GM21786 (cell line): ENCODE results near the gene IL17RE.

Experiments used
- ATAC-seq: cut with Tn5 transposase; IDR thresholded peaks from one replicate; pipeline ENCODE4 v1.9.1; 2021; ENCODE audit not compliant: unreplicated experiment

The IL17RE gene

DNA sequence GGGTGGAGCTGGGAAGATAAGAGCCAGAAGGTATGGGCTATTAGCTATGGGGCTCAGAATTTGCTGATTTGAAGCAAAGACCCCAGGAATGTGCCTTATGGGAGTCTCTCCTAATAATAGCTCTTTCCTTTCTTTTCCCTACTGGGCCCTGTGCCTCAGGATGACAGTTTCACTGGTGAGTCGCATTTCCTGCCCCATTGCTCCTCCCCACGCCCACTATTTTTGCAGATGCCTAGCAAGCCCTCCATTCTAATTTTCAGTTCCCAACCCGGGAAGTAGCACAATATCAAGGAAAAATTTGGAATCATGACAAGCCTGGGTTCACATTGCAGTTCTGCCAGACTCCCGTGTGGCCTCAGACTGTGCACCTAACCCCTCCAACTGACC lies 583 bp downstream of the IL17RE start:
- no peak for ATAC-seq

GRCh38 chr3:9903904-9904303 lies 1.3 kb downstream of the IL17RE start:
- no peak for ATAC-seq

DNA sequence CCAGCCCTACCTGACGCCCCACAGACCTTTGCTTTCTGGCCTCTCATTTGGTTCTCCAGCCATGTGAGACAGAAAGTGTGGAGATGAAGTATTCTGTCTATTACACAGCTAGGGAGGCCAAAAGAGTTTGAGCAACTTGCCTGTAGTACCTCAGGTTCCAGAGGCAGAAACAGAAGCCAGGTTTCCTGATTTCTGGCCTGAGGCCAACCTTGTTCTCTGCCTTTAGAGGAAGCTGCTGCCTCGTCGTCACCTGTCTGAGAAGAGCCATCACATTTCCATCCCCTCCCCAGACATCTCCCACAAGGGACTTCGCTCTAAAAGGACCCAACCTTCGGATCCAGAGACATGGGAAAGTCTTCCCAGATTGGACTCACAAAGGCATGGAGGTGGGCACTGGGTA lies 3.8 kb downstream of the IL17RE start:
- no peak for ATAC-seq

GRCh38 chr3:9908286-9908685 lies 5.6 kb downstream of the IL17RE start:
- no peak for ATAC-seq

DNA sequence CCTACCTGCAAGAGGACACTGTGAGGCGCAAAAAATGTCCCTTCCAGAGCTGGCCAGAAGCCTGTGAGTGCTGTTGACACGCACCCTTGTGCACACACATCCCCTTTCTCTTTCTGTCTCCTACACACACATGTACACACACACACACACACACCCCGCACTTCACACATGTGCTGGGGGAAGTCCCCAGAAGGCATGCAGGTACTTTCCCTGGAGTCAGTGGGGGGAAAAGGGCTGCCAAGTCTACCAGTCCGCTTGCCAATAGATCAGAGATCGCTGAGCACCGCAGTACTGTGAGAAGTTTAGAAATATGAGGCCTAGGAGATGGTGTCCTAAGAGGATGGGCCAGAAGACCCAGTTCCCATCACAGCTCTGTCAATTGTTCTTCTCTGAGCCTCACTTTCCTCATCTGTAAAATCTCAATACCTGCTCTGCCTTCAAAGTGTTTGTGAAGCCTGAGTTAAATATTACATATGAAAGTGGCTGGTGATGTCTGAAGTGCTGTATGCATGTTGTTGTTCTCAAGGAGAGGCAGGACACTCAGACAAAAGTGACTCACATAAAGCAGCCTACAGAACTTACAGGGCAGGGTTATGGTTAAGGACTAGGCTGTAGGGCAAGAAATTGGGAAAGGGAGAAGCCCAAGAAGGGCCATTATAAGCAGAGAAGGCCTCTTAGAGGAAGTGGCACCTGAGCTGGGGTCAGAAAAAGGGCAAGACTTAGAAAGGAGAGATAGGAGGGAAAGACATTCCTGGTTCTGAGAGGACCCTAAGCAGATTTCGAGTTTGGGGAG lies 6.8 kb downstream of the IL17RE start:
- no peak for ATAC-seq

GRCh38 chr3:9911863-9912262 lies 9.2 kb downstream of the IL17RE start:
- no peak for ATAC-seq

DNA sequence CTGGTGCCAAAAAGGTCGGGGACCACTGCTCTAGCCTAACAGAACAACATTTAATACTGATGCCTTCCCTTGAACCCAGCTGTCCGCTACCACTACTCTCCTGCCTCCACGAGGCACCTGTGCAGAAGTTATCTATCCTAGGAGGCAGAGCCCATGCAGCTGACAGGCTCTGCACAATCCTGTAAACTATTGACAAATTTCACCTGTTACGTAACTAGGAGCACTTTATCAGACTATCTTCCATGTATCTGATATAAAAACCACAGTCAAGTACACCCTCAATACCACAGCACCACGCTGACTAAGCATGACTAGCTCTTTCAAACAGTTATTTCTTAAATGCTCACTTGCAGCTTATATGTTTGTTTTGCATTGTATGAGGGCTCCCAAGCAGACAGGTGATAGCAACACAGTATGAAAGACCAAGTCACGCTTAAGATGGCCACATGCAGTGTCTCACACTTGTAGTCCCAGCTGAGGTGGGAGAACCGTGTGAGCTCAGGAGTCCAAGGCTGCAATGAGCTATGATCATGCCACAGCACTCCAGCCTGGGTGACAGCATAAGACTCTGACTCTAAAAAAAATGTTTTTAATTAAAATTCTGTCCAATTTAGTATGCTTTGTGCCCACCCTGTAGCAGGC lies 9.8 kb downstream of the IL17RE start:
- no peak for ATAC-seq

DNA sequence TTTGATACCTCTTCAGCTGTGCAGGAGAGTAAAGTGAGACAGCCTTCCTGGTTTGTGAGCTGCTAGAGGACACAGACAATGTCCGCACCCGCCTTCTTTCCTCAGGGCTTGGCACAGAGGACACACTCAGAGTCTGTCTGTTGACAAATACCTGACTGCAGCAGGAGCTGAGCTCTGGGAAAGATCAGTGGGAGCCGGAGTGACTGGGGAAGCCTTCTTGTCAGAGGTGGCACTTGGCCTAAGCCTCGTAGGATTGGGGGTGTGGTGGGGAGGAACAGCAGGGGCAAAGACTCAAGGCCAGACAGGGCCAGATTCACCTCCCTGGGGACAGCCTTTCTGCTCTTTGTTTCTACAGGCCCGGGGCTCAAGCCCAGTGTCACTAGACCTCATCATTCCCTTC lies 11.0 kb downstream of the IL17RE start:
- ATAC-seq = no peak

GRCh38 chr3:9914011-9914410 lies 11.4 kb downstream of the IL17RE start:
- ATAC-seq = no peak

- no peak for ATAC-seq
Observed at GRCh38 chr3:9914559-9915253, 12.1 kb downstream of the IL17RE start.

DNA sequence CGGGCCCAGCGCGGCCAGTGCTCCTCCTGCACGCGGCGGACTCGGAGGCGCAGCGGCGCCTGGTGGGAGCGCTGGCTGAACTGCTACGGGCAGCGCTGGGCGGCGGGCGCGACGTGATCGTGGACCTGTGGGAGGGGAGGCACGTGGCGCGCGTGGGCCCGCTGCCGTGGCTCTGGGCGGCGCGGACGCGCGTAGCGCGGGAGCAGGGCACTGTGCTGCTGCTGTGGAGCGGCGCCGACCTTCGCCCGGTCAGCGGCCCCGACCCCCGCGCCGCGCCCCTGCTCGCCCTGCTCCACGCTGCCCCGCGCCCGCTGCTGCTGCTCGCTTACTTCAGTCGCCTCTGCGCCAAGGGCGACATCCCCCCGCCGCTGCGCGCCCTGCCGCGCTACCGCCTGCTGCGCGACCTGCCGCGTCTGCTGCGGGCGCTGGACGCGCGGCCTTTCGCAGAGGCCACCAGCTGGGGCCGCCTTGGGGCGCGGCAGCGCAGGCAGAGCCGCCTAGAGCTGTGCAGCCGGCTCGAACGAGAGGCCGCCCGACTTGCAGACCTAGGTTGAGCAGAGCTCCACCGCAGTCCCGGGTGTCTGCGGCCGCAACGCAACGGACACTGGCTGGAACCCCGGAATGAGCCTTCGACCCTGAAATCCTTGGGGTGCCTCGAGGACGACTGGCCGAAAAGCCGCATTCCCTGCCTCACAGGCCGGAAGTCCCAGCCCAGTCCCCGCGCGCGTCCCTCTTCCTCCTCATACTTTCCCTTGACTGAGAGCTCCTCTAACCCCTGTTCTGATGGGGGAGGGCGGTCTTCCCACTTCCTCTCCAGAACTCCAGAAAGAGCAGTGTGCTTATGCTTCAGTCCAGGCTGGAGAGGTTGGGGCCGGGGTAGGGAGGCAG lies 12.8 kb downstream of the IL17RE start:
- ATAC-seq = no peak

DNA sequence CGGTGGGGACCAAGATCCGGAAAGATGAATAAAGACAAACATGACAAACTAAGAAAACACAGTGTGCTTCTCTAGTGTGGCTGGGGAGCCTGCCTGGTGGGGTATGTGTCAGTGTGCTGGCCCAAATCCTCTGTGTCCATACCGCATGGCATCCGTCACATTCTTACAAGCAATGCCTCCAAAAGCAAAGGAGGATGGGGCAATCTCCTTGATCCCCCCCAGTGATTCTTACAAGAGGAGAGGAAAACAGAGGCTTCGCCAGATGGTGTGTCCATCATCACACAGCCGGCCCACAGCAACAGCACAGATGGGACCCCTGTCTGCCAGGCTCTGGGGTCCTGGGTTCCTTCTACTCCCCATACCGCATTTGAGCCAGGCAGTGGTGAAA lies 13.7 kb downstream of the IL17RE start:
- ATAC-seq = no peak

- no peak for ATAC-seq
Observed at GRCh38 chr3:9916734-9917680, 14.4 kb downstream of the IL17RE start, which contains the start of gene IL17RC. Gene IL17RC (plus strand): TSS chr3:9917098. CDS start chr3:9917316, 218 bp downstream.

DNA sequence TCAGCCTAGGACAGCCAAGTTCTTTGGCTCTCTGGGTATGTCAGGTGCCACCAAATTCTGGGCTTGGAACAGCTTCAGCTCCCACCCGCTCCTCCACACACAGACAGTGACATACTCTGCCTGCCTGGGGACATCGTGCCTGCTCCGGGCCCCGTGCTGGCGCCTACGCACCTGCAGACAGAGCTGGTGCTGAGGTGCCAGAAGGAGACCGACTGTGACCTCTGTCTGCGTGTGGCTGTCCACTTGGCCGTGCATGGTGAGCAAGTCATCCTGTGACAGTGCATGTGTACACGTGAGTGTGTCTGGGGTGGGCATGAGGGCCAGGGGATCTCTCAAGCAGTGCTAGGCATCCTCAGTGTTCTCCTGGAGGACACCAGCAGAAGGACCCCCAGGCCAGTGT lies 15.2 kb downstream of the IL17RE start:
- no peak for ATAC-seq

DNA sequence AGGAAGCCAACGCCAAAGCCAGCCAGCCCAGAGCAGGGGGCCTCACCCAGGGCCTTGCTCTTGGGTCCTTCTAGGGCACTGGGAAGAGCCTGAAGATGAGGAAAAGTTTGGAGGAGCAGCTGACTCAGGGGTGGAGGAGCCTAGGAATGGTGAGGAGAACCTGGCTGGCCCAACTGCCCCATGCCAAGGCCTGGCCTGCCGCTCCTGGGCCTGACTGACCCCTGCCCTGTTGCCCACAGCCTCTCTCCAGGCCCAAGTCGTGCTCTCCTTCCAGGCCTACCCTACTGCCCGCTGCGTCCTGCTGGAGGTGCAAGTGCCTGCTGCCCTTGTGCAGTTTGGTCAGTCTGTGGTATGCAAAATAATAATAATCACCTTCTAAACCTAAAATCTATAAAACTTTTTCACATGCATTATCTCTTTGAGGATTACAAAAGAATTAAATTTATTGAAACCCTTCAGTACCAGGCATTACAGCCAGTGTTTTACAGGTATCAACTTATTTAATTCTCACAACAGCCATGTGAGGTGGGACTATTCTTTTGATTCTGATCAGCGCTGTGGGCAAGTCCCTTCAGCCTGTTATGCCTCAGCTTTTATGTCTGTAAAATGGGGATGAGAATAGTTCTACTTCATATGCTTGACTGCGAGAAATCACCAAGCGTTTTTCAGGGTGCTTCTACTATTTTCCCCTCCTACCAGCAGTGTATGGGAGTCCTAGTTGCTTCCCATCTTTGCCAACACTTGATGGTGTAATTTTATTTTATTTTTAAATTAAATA lies 15.8 kb downstream of the IL17RE start:
- no peak for ATAC-seq

- ATAC-seq = no peak
Observed at GRCh38 chr3:9928158-9928557, 25.5 kb downstream of the IL17RE start.

DNA sequence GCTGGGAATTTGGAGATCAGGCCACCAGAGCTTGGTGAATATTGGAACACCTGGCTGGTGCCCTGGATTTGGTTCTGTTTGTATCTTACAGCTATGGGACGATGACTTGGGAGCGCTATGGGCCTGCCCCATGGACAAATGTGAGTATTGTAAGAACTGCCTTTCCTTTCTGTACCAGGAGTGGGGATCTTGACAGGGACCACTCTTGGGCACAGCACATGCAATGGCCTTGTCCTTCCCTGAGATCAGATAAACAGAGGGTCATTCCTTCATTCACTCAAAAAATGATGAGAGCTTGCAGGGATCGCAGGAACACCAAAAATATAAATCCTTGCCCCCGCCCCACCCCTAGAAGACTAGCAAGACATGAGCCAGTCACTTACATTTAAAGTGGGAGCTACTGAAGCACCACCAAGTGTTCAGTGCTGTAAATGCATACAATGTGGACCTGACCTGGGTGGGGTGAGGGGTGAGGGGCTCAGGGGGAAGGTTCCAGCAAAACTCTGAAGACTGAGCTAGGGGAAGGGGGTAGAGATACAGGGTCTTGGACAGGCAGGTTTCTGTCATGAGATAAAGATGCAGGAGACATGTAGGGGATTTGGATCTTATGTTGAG lies 28.3 kb downstream of the IL17RE start:
- no peak for ATAC-seq

DNA sequence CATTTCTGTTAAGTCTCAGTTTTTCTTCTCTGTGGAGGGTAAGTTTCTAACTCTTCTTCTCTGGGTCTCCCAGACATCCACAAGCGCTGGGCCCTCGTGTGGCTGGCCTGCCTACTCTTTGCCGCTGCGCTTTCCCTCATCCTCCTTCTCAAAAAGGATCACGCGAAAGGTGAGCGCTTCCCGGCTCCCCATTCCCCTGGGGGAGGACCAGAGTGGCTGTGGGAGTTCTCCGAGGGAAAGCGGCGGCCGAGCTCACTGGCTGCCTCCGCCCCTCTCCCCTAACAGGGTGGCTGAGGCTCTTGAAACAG lies 29.8 kb downstream of the IL17RE start:
- no peak for ATAC-seq
